Prostate gland (tissue), 2 donors: ENCODE data around the gene LSS. TPM values are rescaled to one million over a fixed set of nuclear protein-coding genes. Genes with fewer than 3 reads are reported as not detected.

ENCODE experiments used
- DNase-seq: peaks from one replicate; pipeline ENCODE4 v3.0.0-alpha.2; 2019; ENCODE audit warnings: low spot score
- H3K27ac ChIP-seq, 2 donors: fragments of 200-600 bp; sonication (generic); 2 replicates each; pipeline ENCODE4 v1.5.1; 2017 to 2019
- H3K27me3 ChIP-seq: fragments of 200-600 bp; sonication (generic); replicated peaks from 2 replicates; pipeline ENCODE4 v1.5.1; 2019; ENCODE audit not compliant: insufficient read depth
- H3K36me3 ChIP-seq, 2 donors: fragments of 200-600 bp; sonication (generic); 1 replicate in 1 of 2; 2 replicates in 1 of 2; pipeline versions ENCODE4 v1.5.1 to v1.8.1; 2017 to 2019
- H3K4me1 ChIP-seq: fragments of 200-600 bp; sonication (generic); replicated peaks from 2 replicates; pipeline ENCODE4 v1.5.1; 2019
- H3K4me3 ChIP-seq, 2 donors: fragments of 200-600 bp; sonication (generic); 2 replicates each; pipeline ENCODE4 v1.5.1; 2017 to 2019
- H3K9me3 ChIP-seq: fragments of 200-600 bp; sonication (generic); 2 replicates; pipeline ENCODE4 v1.5.1; 2017
- CTCF ChIP-seq, 4 experiments: fragments of 200-600 bp in 2 of 4; fragments of 450-650 bp in 2 of 4; sonication (generic) in 2 of 4; IDR thresholded peaks; 1 replicate in 3 of 4; 2 replicates in 1 of 4; pipeline ENCODE4 v1.5.1; 2016 to 2019; ENCODE audit warnings: antibody characterized with exemption in 4 of 4, mild to moderate bottlenecking in 2 of 4, moderate library complexity in 2 of 4
- POLR2A ChIP-seq: fragments of 450-650 bp; IDR thresholded peaks from one replicate; pipeline ENCODE4 v1.6.1; 2016; ENCODE audit warnings: antibody characterized with exemption, mild to moderate bottlenecking
- POLR2AphosphoS5 ChIP-seq: sonication (generic); formaldehyde crosslinking; IDR thresholded peaks from one replicate; pipeline ENCODE4 v1.6.1; 2017; ENCODE audit warnings: antibody characterized with exemption
- WGBS: methylation state at CpG from one replicate; pipeline ENCODE4 v1.1.5; 2018; 5-methylcytosine and 5-hydroxymethylcytosine counted together
- intact Hi-C: fragments of 100-400 bp; cut with DNase I; formaldehyde crosslinking; loops from one replicate; pipeline ENCODE4 v1.14.2; 2022
- total RNA-seq, 2 donors: library from RNA; depleted of rRNA; stranded (reverse); fragments of >200 nt; gene quantifications; one replicate each; pipeline ENCODE4 v1.1.0, GENCODE V29; 2016

The LSS gene
- total RNA-seq, 2 donors from 2014 or later, result 95.5 to 145 TPM

- no peak for DNase-seq
- Histone ChIP-seq H3K27ac (peak overlapping the region in 1 of 2 donors; percentile 97), H3K4me3 (no peak overlapping the region), H3K27me3 (no peaks in the 10 kb centered on the region), H3K36me3 (no peaks in the 10 kb centered on the region), H3K4me1 (no peaks in the 10 kb centered on the region), H3K9me3 (no peaks in the 10 kb centered on the region)
- 88% methylated on average over 32 of the region's 32 CpGs for WGBS
- TF ChIP-seq CTCF (IDR thresholded peaks at IDR 0.05), result no peak
- TF ChIP-seq POLR2AphosphoS5, result no peak
- intact Hi-C loops, result loop anchor here (10.0 kb wide), 1 partner anchor 165 kb away; the partner anchor contains the start of genes C21orf58 and PCNT
These were observed 68.5 kb downstream of the LSS start for GRCh38 chr21:46159841-46160656.

- TF ChIP-seq POLR2AphosphoS5, result no peak
- TF ChIP-seq CTCF (IDR thresholded peaks at IDR 0.05), result no peak
- TF ChIP-seq POLR2A, result no peak
- 90% methylated on average over 12 of the region's 12 CpGs for WGBS
These were observed 69.2 kb downstream of the LSS start for GRCh38 chr21:46159390-46159789.

GRCh38 chr21:46158666-46159300 lies 69.8 kb downstream of the LSS start:
- intact Hi-C loops, result loop anchor here (10.0 kb wide), 1 partner anchor 166 kb away; the partner anchor contains the start of genes C21orf58 and PCNT
- Histone ChIP-seq H3K27me3 (no peaks in the 10 kb centered on the region), H3K27ac (peak overlapping the region in 1 of 2 donors; percentile 97), H3K4me3 (no peak overlapping the region), H3K36me3 (no peaks in the 10 kb centered on the region), H3K4me1 (no peaks in the 10 kb centered on the region), H3K9me3 (no peaks in the 10 kb centered on the region)
- TF ChIP-seq POLR2AphosphoS5, result no peak
- TF ChIP-seq POLR2A, result no peak
- no peak for TF ChIP-seq CTCF (IDR thresholded peaks at IDR 0.05)
- no peak for DNase-seq
- 86% methylated on average over 10 of the region's 10 CpGs for WGBS

More at GRCh38 chr21:46159390-46159789, 69.2 kb downstream of the LSS start:
- H3K36me3 ChIP-seq, result no peaks in the 10 kb centered on the region
- peak overlapping the region in 1 of 2 donors; percentile 97 for H3K27ac ChIP-seq
- DNase-seq, result no peak
- intact Hi-C loops, result loop anchor here (10.0 kb wide), 1 partner anchor 165 kb away; the partner anchor contains the start of genes C21orf58 and PCNT
- no peaks in the 10 kb centered on the region for H3K9me3 ChIP-seq
- H3K27me3 ChIP-seq, result no peaks in the 10 kb centered on the region
- H3K4me1 ChIP-seq, result no peaks in the 10 kb centered on the region
- no peak overlapping the region for H3K4me3 ChIP-seq

- WGBS, result 85% methylated on average over 15 of the region's 15 CpGs
- H3K27ac ChIP-seq, result peak overlapping the region in 1 of 2 donors; percentile 97
- DNase-seq, result no peak
These were observed 70.6 kb downstream of the LSS start for GRCh38 chr21:46157987-46158451.

More at GRCh38 chr21:46157987-46158451, 70.6 kb downstream of the LSS start:
- Histone ChIP-seq H3K4me3 (no peak overlapping the region), H3K36me3 (no peaks in the 10 kb centered on the region), H3K27me3 (no peaks in the 10 kb centered on the region), H3K9me3 (no peaks in the 10 kb centered on the region), H3K4me1 (no peaks in the 10 kb centered on the region)
- intact Hi-C loops, result loop anchor here (10.0 kb wide), 1 partner anchor 167 kb away; the partner anchor contains the start of genes C21orf58 and PCNT
- TF ChIP-seq CTCF (IDR thresholded peaks at IDR 0.05) (no peak), POLR2AphosphoS5 (no peak), POLR2A (no peak)
